Measurements from ENCODE around the gene COPZ2.

DNA sequence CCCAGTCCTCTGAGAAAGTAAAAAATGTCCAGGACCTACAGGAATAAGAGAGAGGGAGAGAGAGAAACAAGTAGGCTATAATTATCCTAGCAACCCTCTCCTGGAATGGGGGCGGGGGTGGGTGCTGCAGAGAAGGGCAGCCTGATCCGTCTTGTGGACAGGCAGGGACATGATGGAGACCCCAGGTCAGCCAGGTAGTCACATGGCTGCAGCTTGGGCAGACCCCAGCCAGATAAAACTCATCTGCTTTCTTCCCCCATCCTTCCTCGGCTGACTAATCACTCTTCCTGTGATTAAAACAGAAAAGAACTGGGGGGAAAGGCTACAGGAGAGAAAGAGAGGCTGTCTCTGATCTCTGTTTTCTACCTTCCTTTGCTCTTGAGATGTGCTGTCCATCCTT, 32.6 kb downstream of the COPZ2 start:
- TF ChIP-seq CTCF (IDR thresholded peaks at IDR 0.05) (no peak), POLR2AphosphoS5 (IDR thresholded peaks at IDR 0.05; ENCODE audit: insufficient read depth in 1 of 2, low read depth in 1 of 2) (no peak), POLR2A (IDR thresholded peaks at IDR 0.05) (no peak)
